HG03354 (cell line): ENCODE measurements around the gene AKAP5.

ENCODE experiments used
- ATAC-seq: cut with Tn5 transposase; IDR thresholded peaks from one replicate; pipeline ENCODE4 v1.9.1; 2021; ENCODE audit warnings: mild to moderate bottlenecking; ENCODE audit not compliant: unreplicated experiment, poor library complexity, severe bottlenecking

AKAP5 gene

GRCh38 chr14:64520699-64521098 lies 55.4 kb downstream of the AKAP5 start:
- no peak for ATAC-seq

GRCh38 chr14:64522591-64523355 lies 57.5 kb downstream of the AKAP5 start:
- no peak for ATAC-seq
